ENCODE measurements around the gene TCOF1.

The TCOF1 gene

DNA sequence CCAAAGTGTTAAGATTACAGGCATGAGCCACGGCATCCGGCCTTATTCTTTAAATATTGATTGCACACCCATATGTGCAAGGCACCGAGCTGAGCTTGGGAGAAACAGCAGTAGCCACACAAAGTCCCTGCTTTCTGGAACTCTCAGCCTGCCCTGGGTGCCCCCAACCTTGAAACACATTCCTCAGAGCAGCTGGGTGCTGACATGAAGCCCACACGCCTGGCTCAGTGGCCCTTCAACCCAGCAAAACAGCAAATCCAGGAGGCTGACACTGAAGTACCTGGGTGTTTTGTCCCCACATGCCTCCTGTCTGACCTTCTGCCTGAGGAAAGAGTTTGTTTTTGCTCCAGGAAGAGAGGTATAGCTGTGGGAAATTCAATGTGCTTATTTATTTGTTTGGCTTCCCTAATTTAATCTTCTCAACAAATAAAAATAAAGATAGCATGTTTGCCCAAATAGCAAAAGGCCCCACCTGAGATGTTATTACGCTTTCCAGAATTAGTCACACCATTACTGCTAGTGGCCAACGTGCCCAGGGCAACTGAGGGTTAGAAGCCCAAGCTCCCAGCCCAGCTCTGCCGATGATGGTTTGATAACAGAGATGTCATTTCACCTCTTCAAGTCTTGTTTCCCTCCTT, 13.4 kb upstream of the TCOF1 start:
- Histone ChIP-seq H3K4me3 (replicated peaks; ENCODE audit: insufficient read depth, low read length) (no peak overlapping the region), H3K27ac (replicated peaks) (no peak overlapping the region), H3K27me3 (ENCODE audit: insufficient read depth, poor library complexity, severe bottlenecking) (no peaks in the 10 kb centered on the region)
- no peak for DNase-seq (ENCODE audit: low read depth in 1 of 2, low spot score in 1 of 2)
- TF ChIP-seq POLR2AphosphoS5 (IDR thresholded peaks at IDR 0.05; ENCODE audit: low read depth) (no peak), CTCF (IDR thresholded peaks at IDR 0.05; ENCODE audit: insufficient read depth, low read length) (no peak), SPI1 (IDR thresholded peaks at IDR 0.05; ENCODE audit: borderline replicate concordance, low read depth) (no peak), GABPA (IDR thresholded peaks at IDR 0.05; ENCODE audit: low read depth) (no peak), REST (IDR thresholded peaks at IDR 0.05; ENCODE audit: insufficient replicate concordance, low read depth) (no peak)

DNA sequence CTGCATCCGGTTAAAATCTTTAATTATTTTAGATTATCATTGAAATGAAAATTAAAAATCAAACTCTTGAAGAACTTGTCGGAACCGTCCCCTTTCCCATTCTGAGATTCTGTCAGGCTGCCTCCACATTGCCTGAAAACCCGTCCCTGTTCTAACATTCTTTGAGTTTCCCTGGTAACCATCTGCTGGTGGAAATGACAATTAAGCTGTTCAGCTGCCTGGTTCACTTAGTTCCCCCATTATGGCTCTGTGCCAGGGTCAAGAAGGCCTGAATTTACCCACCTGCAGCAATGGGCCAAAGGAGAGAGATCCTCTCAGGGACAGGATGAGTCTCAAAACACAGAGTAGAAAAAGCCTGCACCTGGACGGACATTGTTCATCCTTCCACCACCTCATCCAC, 11.8 kb upstream of the TCOF1 start:
- DNase-seq (ENCODE audit: low read depth in 1 of 2, low spot score in 1 of 2), result no peak
- no peak for TF ChIP-seq POLR2AphosphoS5 (IDR thresholded peaks at IDR 0.05; ENCODE audit: low read depth)
- TF ChIP-seq CTCF (IDR thresholded peaks at IDR 0.05; ENCODE audit: insufficient read depth, low read length), result no peak
- no peak for TF ChIP-seq SPI1 (IDR thresholded peaks at IDR 0.05; ENCODE audit: borderline replicate concordance, low read depth)
- TF ChIP-seq GABPA (IDR thresholded peaks at IDR 0.05; ENCODE audit: low read depth), result no peak
- TF ChIP-seq REST (IDR thresholded peaks at IDR 0.05; ENCODE audit: insufficient replicate concordance, low read depth), result no peak
- no peaks in the 10 kb centered on the region for H3K27me3 ChIP-seq (ENCODE audit: insufficient read depth, poor library complexity, severe bottlenecking)
- no peak overlapping the region for H3K4me3 ChIP-seq (replicated peaks; ENCODE audit: insufficient read depth, low read length)
- no peak overlapping the region for H3K27ac ChIP-seq (replicated peaks)

GRCh38 chr5:150346592-150346991, 10.9 kb upstream of the TCOF1 start:
- no peak for TF ChIP-seq GABPA (IDR thresholded peaks at IDR 0.05; ENCODE audit: low read depth)
- TF ChIP-seq REST (IDR thresholded peaks at IDR 0.05; ENCODE audit: insufficient replicate concordance, low read depth), result no peak
- no peak for TF ChIP-seq SPI1 (IDR thresholded peaks at IDR 0.05; ENCODE audit: borderline replicate concordance, low read depth)
- TF ChIP-seq POLR2AphosphoS5 (IDR thresholded peaks at IDR 0.05; ENCODE audit: low read depth), result no peak

More at GRCh38 chr5:150346592-150346991, 10.9 kb upstream of the TCOF1 start:
- Histone ChIP-seq H3K4me3 (replicated peaks; ENCODE audit: insufficient read depth, low read length) (no peak overlapping the region), H3K27ac (replicated peaks) (no peak overlapping the region), H3K27me3 (ENCODE audit: insufficient read depth, poor library complexity, severe bottlenecking) (no peaks in the 10 kb centered on the region)
- DNase-seq (ENCODE audit: low read depth in 1 of 2, low spot score in 1 of 2), result no peak
